HEK293 (cell line): Measurements from ENCODE around the gene ZNF484.
A peak's percentile ranks its signal among the peaks of the same experiment; 100 is the strongest.
"Not testable (repeated sequence)": the region's sequence is repeated elsewhere in the genome, so short reads cannot be mapped to it uniquely, and the experiment has no call there.

ENCODE experiments used
- CTCF ChIA-PET: fragments of 350-600 bp; formaldehyde crosslinking; extraction: SDS; loops from one replicate; lab custom pipeline; 2021; ENCODE audit warnings: antibody characterized with exemption; lab: Yijun Ruan, JAX
- POLR2A ChIA-PET: fragments of 300-600 bp; formaldehyde crosslinking; extraction: SDS; loops from one replicate; lab custom pipeline; 2020; ENCODE audit warnings: antibody characterized with exemption, inconsistent platforms; lab: Yijun Ruan, JAX
- H3K27ac ChIP-seq: fragments of 200-500 bp; sonication (Bioruptor generic); 2 replicates; pipeline ENCODE4 v1.5.1; 2014; ENCODE audit warnings: low read depth, low read length, control low read depth, inconsistent platforms; ENCODE audit errors: extremely low read depth
- H3K36me3 ChIP-seq, 2 experiments: fragments of 200-500 bp in 1 of 2; sonication (Bioruptor generic) in 1 of 2; 1 replicate in 1 of 2; 2 replicates in 1 of 2; pipeline ENCODE4 v1.5.1; 2014 to 2017; ENCODE audit warnings: inconsistent platforms in 2 of 2, low read length in 2 of 2; ENCODE audit not compliant: control insufficient read depth in 2 of 2, insufficient read depth in 1 of 2
- H3K4me1 ChIP-seq: fragments of 200-500 bp; sonication (Bioruptor generic); 2 replicates; pipeline ENCODE4 v1.5.1; 2014; ENCODE audit warnings: mild to moderate bottlenecking, low read length, inconsistent platforms; ENCODE audit not compliant: control insufficient read depth, insufficient read depth
- H3K4me3 ChIP-seq: 2 replicates; pipeline ENCODE4 v1.5.1; 2011; ENCODE audit warnings: low read depth, mild to moderate bottlenecking, control low read depth, low read length, moderate library complexity
- H3K9me3 ChIP-seq: fragments of 200-500 bp; sonication (Bioruptor generic); 2 replicates; pipeline ENCODE4 v1.5.1; 2014; ENCODE audit warnings: low read depth, low read length, inconsistent platforms; ENCODE audit not compliant: control insufficient read depth, insufficient read depth
- EGR2 ChIP-seq: fragments of 450-650 bp; formaldehyde crosslinking; IDR thresholded peaks from 2 replicates; pipeline ENCODE4 v1.5.1; 2016; ENCODE audit warnings: low read depth, missing biosample characterization, missing genetic modification characterization
- GLIS1 ChIP-seq: fragments of 450-650 bp; formaldehyde crosslinking; IDR thresholded peaks from 2 replicates; pipeline ENCODE4 v1.5.1; 2016; ENCODE audit warnings: missing biosample characterization, missing genetic modification characterization
- PBX3 ChIP-seq: sonication (generic); formaldehyde crosslinking; IDR thresholded peaks from 2 replicates; pipeline ENCODE4 v1.8.1; 2022; ENCODE audit warnings: mild to moderate bottlenecking, moderate library complexity, missing genetic modification reagents
- REPIN1 ChIP-seq: fragments of 450-650 bp; formaldehyde crosslinking; IDR thresholded peaks from 2 replicates; pipeline ENCODE4 v1.5.1; 2017; ENCODE audit warnings: missing biosample characterization, missing genetic modification characterization, low read depth
- WT1 ChIP-seq: fragments of 450-650 bp; formaldehyde crosslinking; IDR thresholded peaks from 2 replicates; pipeline ENCODE4 v1.5.1; 2016; ENCODE audit warnings: missing biosample characterization, missing genetic modification characterization
- ZEB2 ChIP-seq: fragments of 450-650 bp; formaldehyde crosslinking; IDR thresholded peaks from 2 replicates; pipeline ENCODE4 v1.5.1; 2016; ENCODE audit warnings: missing biosample characterization, missing genetic modification characterization
- ZFHX2 ChIP-seq: fragments of 450-650 bp; formaldehyde crosslinking; conservative IDR thresholded peaks from 2 replicates; pipeline ENCODE4 v1.5.1; 2016; ENCODE audit warnings: missing biosample characterization, missing genetic modification characterization
- ZIC2 ChIP-seq: fragments of 450-650 bp; formaldehyde crosslinking; IDR thresholded peaks from 2 replicates; pipeline ENCODE4 v1.5.1; 2016; ENCODE audit warnings: missing biosample characterization, missing genetic modification characterization
- ZNF175 ChIP-seq: fragments of 450-650 bp; formaldehyde crosslinking; IDR thresholded peaks from 2 replicates; pipeline ENCODE4 v1.5.1; 2016; ENCODE audit warnings: missing biosample characterization, missing genetic modification characterization
- ZNF311 ChIP-seq: fragments of 450-650 bp; formaldehyde crosslinking; IDR thresholded peaks from 2 replicates; pipeline ENCODE4 v1.5.1; 2017; ENCODE audit warnings: missing biosample characterization, missing genetic modification characterization, borderline replicate concordance
- ZNF416 ChIP-seq: fragments of 450-650 bp; formaldehyde crosslinking; IDR thresholded peaks from 2 replicates; pipeline ENCODE4 v1.5.1; 2016; ENCODE audit warnings: missing biosample characterization, missing genetic modification characterization
- ZNF623 ChIP-seq: fragments of 450-650 bp; formaldehyde crosslinking; IDR thresholded peaks from 2 replicates; pipeline ENCODE4 v1.5.1; 2016; ENCODE audit warnings: missing biosample characterization, missing genetic modification characterization
- ZNF654 ChIP-seq: fragments of 450-650 bp; formaldehyde crosslinking; IDR thresholded peaks from 2 replicates; pipeline ENCODE4 v1.5.1; 2016; ENCODE audit warnings: low read depth, missing biosample characterization, missing genetic modification characterization
- ZNF791 ChIP-seq: fragments of 450-650 bp; formaldehyde crosslinking; IDR thresholded peaks from 2 replicates; pipeline ENCODE4 v1.5.1; 2016; ENCODE audit warnings: missing biosample characterization, missing genetic modification characterization
- TF ChIP-seq, protein P1 (sequence below): fragments of 450-650 bp; formaldehyde crosslinking; IDR thresholded peaks from 2 replicates; pipeline ENCODE4 v1.5.1; 2016; ENCODE audit warnings: missing biosample characterization, missing genetic modification characterization
- TF ChIP-seq, protein P2 (sequence below): fragments of 450-650 bp; formaldehyde crosslinking; IDR thresholded peaks from 2 replicates; pipeline ENCODE4 v1.5.1; 2016; ENCODE audit warnings: missing biosample characterization, missing genetic modification characterization

The ZNF484 gene

DNA sequence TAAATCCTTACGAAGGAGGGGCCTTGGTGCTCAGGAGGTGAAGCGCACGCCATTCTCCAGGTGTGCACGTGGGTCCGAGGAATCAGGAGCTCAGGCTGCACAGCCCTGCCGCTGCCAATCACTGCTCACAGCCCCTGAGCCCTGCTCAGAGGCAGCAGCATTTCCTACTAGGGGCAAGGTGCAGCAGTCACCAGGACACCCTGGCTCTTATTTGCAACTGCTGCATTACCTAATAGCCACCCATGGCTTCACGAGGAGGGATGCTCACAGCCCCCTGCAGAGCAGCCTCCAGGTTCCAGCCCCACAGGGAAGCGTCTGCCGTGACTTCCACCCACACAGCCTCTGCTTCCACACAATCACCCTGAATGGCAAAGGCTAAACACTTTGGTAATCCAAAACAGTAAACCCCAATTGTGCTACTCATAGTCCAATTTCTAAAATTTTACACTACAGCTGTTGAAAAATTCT lies 81.5 kb downstream of the ZNF484 start:
- H3K4me3 ChIP-seq, H3K9me3 ChIP-seq, H3K4me1 ChIP-seq, H3K27ac ChIP-seq, H3K36me3 ChIP-seq, POLR2A ChIA-PET: not testable (repeated sequence)
- CTCF ChIA-PET = interaction anchor here (0.9 kb wide), 1 partner anchor 9 kb away, joined by 3 read pairs; no protein-coding TSS in a partner anchor
- peak; percentile 21; the same call in 1 of the 2 replicates for TF ChIP-seq EGR2 (tag by site-specific recombination)
- 0 out of 2 replicates have a peak, but pooled peaks have one; percentile 18 for TF ChIP-seq ZFHX2 (tag by site-specific recombination)
- peak; percentile 86 for TF ChIP-seq GLIS1
- peak; percentile 66 for TF ChIP-seq ZIC2 (tag by site-specific recombination)

DNA sequence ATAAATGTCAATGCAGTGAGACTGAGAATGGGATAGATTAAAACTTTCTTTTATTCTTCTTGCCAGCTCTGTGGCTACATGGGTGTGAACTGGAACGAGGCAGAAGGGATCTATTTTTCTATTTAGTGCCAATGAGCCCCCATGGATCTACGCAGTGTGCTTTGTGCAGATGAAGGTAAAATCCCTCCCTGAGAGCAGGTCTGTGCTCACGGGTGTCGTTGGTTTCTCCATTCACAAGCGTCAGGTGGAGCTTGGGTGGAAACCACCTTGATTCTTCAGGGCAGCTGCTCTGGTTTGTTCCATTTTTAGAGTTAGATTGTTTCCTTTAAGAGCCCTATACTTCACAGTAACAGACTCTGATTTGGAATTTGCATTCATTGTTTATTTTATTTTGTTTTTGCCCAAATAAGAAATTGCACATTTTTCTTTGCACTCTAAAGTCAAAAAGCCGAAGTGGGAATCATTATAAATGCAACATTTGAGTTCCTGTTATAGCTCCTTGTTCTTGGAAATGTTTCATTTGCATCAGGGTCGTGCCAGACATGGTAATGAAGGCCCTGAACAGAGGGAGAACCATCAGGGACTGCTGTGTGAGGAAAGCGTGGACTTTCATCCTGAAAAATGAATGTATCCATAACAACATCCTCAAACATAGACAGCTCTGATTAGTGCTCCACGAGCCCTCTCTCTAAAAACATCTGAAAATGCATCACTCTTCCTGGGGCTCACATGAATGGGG lies 82.1 kb downstream of the ZNF484 start:
- no peaks in the 10 kb centered on the region for H3K4me1 ChIP-seq
- TF ChIP-seq, protein P1, sequence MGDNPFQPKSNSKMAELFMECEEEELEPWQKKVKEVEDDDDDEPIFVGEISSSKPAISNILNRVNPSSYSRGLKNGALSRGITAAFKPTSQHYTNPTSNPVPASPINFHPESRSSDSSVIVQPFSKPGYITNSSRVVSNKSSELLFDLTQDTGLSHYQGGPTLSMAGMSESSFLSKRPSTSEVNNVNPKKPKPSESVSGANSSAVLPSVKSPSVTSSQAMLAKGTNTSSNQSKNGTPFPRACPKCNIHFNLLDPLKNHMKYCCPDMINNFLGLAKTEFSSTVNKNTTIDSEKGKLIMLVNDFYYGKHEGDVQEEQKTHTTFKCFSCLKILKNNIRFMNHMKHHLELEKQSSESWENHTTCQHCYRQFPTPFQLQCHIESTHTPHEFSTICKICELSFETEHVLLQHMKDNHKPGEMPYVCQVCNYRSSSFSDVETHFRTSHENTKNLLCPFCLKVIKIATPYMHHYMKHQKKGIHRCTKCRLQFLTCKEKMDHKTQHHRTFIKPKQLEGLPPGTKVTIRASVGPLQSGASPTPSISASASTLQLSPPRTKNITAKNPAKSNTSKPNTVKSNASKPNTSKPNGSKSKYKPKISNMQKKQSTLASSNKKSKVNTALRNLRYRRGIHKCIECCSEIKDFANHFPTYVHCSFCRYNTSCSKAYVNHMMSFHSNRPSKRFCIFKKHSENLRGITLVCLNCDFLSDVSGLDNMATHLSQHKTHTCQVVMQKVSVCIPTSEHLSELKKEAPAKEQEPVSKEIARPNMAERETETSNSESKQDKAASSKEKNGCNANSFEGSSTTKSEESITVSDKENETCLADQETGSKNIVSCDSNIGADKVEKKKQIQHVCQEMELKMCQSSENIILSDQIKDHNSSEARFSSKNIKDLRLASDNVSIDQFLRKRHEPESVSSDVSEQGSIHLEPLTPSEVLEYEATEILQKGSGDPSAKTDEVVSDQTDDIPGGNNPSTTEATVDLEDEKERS (tag by site-specific recombination) = no peak
- no peak for TF ChIP-seq ZNF654 (tag by site-specific recombination)
- TF ChIP-seq ZNF791 (tag by site-specific recombination) = no peak
- no peak for TF ChIP-seq ZNF416 (tag by site-specific recombination)
- TF ChIP-seq, protein P2, sequence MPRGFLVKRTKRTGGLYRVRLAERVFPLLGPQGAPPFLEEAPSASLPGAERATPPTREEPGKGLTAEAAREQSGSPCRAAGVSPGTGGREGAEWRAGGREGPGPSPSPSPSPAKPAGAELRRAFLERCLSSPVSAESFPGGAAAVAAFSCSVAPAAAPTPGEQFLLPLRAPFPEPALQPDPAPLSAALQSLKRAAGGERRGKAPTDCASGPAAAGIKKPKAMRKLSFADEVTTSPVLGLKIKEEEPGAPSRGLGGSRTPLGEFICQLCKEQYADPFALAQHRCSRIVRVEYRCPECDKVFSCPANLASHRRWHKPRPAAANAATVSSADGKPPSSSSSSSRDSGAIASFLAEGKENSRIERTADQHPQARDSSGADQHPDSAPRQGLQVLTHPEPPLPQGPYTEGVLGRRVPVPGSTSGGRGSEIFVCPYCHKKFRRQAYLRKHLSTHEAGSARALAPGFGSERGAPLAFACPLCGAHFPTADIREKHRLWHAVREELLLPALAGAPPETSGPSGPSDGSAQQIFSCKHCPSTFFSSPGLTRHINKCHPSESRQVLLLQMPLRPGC (tag by site-specific recombination) = no peak
- TF ChIP-seq ZNF623 (tag by site-specific recombination) = no peak
- no peak for TF ChIP-seq REPIN1 (tag by site-specific recombination)
- no peak for TF ChIP-seq ZNF311 (tag by site-specific recombination)
- TF ChIP-seq ZNF175 (tag by site-specific recombination) = no peak
- no peak for TF ChIP-seq WT1 (tag by site-specific recombination)
- TF ChIP-seq ZEB2 (tag by site-specific recombination) = no peak
- no peak for TF ChIP-seq GLIS1
- TF ChIP-seq PBX3 (CRISPR knock-in tag) = no peak
- POLR2A ChIA-PET = no interaction called here
- H3K36me3 ChIP-seq = no peaks in the 10 kb centered on the region
- H3K4me3 ChIP-seq = no peak overlapping the region
- H3K27ac ChIP-seq = no peak overlapping the region
- CTCF ChIA-PET = interaction anchor here (0.9 kb wide), 1 partner anchor 9 kb away, joined by 3 read pairs; no protein-coding TSS in a partner anchor
- no peaks in the 10 kb centered on the region for H3K9me3 ChIP-seq
